Endothelial cell of umbilical vein (primary cell): ENCODE results near the gene BRD1.

ENCODE experiments used
- GATA2 ChIP-seq: IDR thresholded peaks from 2 replicates; pipeline ENCODE4 v1.7.0; 2011; ENCODE audit warnings: low read depth, mild to moderate bottlenecking, moderate library complexity, mixed read lengths, low read length; ENCODE audit not compliant: insufficient read length, insufficient read depth
- MYC ChIP-seq: IDR thresholded peaks from one replicate; pipeline ENCODE4 v1.6.1; 2011; ENCODE audit warnings: mild to moderate bottlenecking, low read depth, low read length
- POLR2A ChIP-seq: IDR thresholded peaks from 2 replicates; pipeline ENCODE4 v1.6.1; 2012; ENCODE audit warnings: low read depth, mild to moderate bottlenecking, control low read depth, low read length
- POLR2AphosphoS5 ChIP-seq: IDR thresholded peaks from 2 replicates; pipeline ENCODE4 v1.6.1; 2012; ENCODE audit warnings: low read depth, mild to moderate bottlenecking, control low read depth, low read length, moderate library complexity; ENCODE audit not compliant: insufficient read depth
- TF ChIP-seq, protein P1 (sequence below), 2 donors: IDR thresholded peaks; 1 replicate in 1 of 2; 2 replicates in 1 of 2; pipeline ENCODE4 v1.5.1; 2011; ENCODE audit warnings: low read length in 2 of 2, mild to moderate bottlenecking in 2 of 2, moderate library complexity in 2 of 2, control low read depth in 1 of 2, inconsistent platforms in 1 of 2, low read depth in 1 of 2; ENCODE audit not compliant: insufficient read depth in 1 of 2; ENCODE audit errors: extremely low read depth in 1 of 2

DNA sequence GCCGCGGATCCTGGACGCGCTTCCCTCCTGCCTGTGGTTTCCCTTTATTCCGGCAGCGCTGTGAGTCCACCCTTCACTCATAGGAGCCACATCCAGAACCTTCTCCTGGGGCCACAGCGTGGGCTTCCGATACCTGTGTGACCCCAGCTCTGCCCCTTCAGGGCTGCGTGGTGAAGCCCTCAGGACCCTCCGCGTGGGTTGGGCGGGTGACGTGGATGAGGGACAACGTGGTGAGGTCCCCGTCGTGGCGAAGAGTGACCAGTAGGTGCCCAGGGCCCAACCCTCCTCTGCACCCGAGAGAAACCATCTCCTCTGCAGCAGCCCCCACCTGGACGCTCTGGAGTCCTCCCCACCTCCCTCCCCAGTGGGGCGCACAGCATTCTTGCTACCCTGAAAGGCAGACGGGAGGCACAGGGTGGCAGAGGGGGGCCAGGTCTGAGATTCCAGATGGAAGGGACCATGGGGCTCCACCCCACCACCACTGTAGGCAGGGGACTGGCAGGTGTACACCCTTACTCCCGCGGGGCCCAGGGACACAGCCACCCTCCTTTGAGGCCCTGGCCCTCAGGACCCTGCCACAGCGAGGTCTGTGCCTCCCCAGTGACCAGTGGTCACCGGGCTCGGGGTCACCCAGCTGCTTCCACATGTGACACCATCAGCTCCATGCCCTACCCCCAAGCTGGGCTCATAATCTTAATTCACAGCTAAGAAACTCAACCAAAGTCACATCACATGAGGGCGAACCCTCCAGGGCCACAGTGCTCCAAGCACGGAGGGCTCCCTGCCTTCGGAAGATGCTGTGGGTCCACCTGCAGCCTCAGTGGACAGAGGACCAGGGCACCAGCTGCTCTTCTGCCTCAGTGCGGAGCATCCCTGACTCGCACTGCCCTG, 22.6 kb upstream of the BRD1 start:
- TF ChIP-seq, protein P1, sequence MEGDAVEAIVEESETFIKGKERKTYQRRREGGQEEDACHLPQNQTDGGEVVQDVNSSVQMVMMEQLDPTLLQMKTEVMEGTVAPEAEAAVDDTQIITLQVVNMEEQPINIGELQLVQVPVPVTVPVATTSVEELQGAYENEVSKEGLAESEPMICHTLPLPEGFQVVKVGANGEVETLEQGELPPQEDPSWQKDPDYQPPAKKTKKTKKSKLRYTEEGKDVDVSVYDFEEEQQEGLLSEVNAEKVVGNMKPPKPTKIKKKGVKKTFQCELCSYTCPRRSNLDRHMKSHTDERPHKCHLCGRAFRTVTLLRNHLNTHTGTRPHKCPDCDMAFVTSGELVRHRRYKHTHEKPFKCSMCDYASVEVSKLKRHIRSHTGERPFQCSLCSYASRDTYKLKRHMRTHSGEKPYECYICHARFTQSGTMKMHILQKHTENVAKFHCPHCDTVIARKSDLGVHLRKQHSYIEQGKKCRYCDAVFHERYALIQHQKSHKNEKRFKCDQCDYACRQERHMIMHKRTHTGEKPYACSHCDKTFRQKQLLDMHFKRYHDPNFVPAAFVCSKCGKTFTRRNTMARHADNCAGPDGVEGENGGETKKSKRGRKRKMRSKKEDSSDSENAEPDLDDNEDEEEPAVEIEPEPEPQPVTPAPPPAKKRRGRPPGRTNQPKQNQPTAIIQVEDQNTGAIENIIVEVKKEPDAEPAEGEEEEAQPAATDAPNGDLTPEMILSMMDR (IDR thresholded peaks at IDR 0.05; ENCODE audit: extremely low read depth in 1 of 2, insufficient read depth in 1 of 2, low read depth in 1 of 2, low read length in 2 of 2), result no peak
- TF ChIP-seq POLR2A (no peak), GATA2 (no peak), MYC (no peak), POLR2AphosphoS5 (no peak)
